Hematopoietic multipotent progenitor cell (in vitro differentiated cells): ENCODE measurements around the gene SLC16A5. TPM values are rescaled to one million over a fixed set of nuclear protein-coding genes. Genes with fewer than 3 reads are reported as not detected.

Experiments
- DNase-seq, 3 donors: peaks; one replicate each; pipeline ENCODE4 v3.0.0-alpha.2; 2011 to 2015; ENCODE audit warnings: low read depth in 2 of 3, low spot score in 2 of 3
- total RNA-seq: library from RNA; depleted of rRNA; stranded (reverse); fragments of >200 nt; gene quantifications from one replicate; pipeline ENCODE4 v1.2.3, GENCODE V29; 2012

The SLC16A5 gene
- total RNA-seq, 1 donor, result 47.4 TPM

DNA sequence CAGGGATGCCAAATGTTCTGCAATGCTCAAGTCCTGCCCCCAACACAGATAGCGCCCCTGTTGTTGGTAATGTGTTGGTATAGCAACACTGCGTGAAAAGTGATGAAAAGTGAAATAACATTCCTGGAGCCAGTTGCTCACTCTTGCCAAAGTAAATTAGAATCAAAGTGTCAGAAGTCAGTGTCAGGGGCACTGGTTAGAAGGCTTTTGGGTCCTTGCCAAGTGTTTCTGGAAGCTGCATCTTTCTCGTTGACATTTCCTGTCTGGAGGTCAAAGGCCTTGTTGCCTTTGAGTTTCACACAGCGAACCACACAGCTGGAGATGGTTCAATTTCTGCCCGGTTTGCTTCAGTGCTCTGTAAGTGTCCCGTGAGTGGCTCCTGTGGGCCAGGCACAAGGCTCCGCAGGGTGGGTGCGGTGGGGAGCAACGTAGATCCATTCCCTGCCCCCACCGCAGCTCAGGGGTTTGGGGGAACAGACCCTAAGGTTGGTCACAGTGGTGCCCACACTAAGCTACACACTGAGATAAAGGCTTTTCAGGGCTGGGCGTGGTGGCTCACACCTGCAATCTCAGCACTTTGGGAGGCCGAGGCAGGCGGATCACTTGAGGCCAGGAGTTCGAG lies 3.6 kb upstream of the SLC16A5 start:
- DNase-seq, result no peak

DNA sequence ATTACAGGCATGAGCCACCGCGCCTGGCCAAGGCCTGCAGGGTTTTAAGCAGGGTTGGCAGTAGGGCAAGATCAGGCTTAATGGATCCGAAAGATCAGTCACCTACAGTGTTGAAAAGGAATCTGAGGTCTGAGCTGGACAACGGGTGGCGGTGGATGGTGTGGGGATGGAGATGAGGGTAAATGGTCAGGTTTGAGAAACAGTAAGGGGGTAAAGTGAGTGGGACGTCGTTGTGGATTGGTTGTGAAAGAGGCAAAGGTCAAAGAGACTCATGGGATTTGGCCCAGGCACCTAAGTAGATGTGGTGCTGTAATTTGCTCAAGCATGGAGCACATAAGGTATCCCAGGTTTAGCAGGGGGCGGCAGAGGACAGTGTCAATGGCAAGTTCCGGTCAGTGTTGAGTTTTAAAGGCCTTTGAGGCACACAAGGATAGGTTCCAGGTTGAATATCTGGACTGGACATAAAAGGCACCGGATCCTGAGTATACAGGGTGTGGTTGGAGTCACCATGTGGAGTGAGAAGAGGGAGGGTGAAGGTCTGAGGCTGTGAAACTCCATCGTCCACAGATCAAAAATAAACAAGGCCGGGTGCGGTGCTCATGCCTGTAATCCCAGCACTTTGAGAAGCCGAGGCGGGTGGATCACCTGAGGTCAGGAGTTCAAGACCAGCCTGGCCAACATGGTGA lies 1.1 kb upstream of the SLC16A5 start:
- no peak for DNase-seq

DNA sequence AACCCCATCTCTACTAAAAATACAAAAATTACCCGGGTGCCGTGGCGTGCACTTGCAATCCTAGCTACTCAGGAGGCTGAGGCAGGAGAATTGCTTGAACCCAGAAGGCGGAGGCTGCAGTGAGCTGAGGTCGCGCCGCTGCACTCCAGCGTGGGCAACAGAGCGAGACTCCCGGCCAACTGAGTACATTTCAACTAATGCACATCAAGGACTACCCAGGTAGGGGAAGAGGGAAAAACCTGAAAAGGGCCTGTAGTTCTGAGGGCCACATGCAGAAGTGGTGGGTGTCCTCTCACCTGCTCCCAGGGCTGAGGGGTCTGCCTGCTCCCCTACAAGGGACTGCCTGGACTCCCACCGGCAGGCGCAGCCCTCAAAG lies 584 bp upstream of the SLC16A5 start:
- DNase-seq, result no peak

- DNase-seq, result no peak
Measured at GRCh38 chr17:75088465-75089417, 987 bp downstream of the SLC16A5 start.

- no peak for DNase-seq
Measured at GRCh38 chr17:75090871-75091854, 3.4 kb downstream of the SLC16A5 start.

- no peak for DNase-seq
Measured at GRCh38 chr17:75091855-75092327, 4.1 kb downstream of the SLC16A5 start.

GRCh38 chr17:75093548-75094158 lies 5.9 kb downstream of the SLC16A5 start:
- DNase-seq, result no peak

- no peak for DNase-seq
Measured at GRCh38 chr17:75094871-75095399, 7.2 kb downstream of the SLC16A5 start.

DNA sequence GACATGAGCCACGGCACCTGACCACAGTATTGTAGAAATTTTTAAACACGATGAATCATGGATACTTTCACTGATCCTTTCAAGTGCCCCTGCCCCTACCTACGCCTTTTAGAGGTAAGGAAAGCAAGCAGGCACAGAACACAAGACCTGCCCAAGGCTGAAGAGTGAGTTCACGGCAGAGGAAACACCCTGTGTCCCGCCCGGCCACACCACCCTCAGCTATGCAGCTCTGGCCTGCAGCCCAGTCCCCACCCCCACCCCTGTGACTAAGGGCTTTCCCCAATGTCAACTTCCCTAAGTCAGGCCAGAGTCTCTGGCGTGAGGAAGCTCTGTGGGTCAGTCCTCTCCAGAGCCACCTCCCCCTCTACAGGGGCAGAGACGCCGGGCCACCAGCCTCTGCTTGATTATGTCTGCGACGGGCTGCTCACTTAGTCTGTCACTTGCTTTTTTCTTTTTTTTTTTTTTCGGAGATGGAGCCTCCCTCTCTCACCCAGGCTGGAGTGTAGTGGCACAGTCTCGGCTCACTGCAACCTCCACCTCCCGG lies 8.4 kb downstream of the SLC16A5 start:
- DNase-seq, result peak in 2 of 3 donors; percentile 88 to 94

DNA sequence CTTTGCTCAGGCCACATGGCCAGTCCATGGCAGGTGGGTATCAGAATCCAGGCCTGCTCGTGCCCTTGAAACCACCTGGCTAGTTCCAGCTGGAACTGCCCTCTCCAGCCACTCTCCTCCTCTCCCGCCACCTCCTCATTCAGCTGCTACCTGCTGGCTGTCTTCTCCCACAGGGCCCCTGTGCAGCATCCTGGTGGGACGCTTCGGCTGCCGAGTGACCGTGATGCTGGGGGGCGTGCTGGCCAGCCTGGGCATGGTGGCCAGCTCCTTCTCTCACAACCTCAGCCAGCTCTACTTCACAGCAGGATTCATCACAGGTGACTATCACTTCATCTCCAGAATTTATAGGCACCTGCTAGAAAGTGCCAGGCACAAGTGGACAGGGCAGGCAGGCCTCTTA lies 10.1 kb downstream of the SLC16A5 start:
- no peak for DNase-seq

DNA sequence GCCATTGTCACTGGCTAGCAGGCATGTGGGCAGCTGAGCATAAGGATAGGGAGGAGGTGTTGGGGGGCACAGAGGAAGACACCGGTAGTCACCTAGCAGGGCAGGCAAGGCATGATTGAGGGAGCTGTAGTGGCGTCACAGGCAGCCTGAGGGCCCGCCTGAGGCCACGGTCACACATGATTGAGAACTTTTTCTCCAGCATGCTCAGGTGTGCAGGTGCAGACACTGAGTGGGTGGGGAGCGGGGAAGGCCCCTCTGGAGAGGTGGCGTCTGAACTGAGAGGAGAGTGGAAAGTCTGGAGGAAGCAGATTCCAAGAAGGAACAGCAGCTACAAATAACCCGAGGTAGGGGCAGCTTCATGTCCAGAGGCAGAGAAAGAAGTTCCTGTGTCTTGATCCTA lies 11.1 kb downstream of the SLC16A5 start:
- DNase-seq, result no peak

GRCh38 chr17:75099881-75100595 lies 12.3 kb downstream of the SLC16A5 start:
- DNase-seq, result no peak

GRCh38 chr17:75102385-75102821 lies 14.6 kb downstream of the SLC16A5 start:
- peak in 2 of 3 donors; percentile 89 to 92 for DNase-seq

DNA sequence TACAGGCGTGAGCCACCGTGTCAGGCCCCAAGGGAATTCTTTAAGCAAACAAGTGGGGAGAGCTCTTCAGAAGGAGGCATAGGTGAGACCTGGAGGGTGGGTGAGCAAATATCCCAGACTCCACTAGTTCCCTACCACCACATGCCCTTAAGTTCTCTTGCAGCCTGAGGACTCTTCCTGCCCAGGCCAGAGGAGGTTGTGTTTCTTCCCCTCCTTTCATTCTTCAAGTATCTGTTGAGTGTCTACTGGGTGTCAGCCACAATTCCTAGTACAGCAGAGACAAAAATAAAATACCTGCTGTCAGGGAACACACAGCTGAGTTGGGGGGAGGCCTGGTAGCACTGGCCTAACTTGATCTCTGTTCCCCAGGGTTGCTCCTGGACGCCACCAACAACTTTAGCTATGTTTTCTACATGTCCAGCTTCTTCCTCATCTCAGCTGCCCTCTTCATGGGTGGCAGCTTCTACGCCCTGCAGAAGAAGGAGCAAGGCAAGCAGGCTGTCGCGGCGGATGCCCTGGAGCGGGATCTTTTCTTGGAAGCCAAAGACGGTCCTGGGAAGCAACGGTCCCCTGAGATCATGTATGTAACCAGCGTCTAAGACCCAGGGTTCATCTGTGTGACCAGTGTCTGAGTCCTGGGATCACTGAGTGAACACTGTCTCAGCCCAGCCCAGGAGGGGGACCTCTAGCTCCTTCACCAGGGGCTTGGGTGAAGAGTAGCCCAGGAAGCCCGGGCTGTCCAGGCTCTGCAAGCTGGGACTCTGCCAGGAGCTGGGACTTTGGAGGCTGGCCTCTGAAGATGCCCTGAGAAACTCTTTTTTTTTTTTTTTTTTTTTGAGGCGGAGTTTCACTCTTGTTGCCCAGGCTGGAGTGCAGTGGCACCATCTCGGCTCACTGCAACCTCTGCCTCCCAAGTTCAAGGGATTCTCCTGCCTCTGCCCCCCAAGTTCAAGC lies 16.1 kb downstream of the SLC16A5 start:
- DNase-seq, result no peak

- DNase-seq, result peak in 1 of 3 donors; percentile 42
Measured at GRCh38 chr17:75105126-75106080, 17.6 kb downstream of the SLC16A5 start.

GRCh38 chr17:75108193-75108592 lies 20.4 kb downstream of the SLC16A5 start:
- DNase-seq, result no peak
